ENCODE data around the gene CBLB.

DNA sequence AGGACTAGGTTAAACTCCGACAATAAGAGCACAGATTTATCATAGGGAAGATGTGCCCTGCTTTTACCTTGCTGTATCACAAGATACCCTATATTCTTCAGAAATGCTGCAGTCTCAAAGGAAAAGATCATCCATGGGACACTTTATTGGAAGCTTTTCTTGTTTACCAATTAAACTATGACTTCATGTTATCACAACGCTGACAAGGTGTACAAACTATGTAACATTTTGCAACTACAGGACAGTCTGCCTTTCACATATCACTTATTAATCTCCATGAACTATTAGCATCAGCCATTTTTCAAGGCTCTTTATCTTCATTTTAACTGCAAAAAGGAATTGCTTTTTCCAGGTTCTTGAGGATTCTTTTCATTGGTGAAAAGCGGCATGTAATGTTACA is 34.0 kb downstream of the CBLB start:
- TF ChIP-seq CTCF (IDR thresholded peaks at IDR 0.05; ENCODE audit: low read depth, low read length) = no peak
- TF ChIP-seq EZH2phosphoT487 (IDR thresholded peaks at IDR 0.05; ENCODE audit: low read depth) = no peak

All from OCI-LY3 (cell line).